SK-N-SH treated with all-trans-retinoic acid at 6 μM for 48 hours (cell line): ENCODE data around the gene CHP2.

Experiments used
- ARNTL ChIP-seq: fragments of 450-650 bp; formaldehyde crosslinking; IDR thresholded peaks from 2 replicates; pipeline ENCODE4 v1.5.0; 2020; ENCODE audit warnings: low read depth, mild to moderate bottlenecking, moderate library complexity, borderline replicate concordance
- CREB5 ChIP-seq: fragments of 250-450 bp; sonication (Bioruptor Pico); IDR thresholded peaks from 2 replicates; pipeline ENCODE4 v1.5.1; 2020; ENCODE audit warnings: low read depth, mild to moderate bottlenecking, moderate library complexity
- CSDC2 ChIP-seq: fragments of 250-450 bp; sonication (Bioruptor Pico); IDR thresholded peaks from 2 replicates; pipeline ENCODE4 v1.5.0; 2020; ENCODE audit warnings: mild to moderate bottlenecking, moderate library complexity
- CSRNP3 ChIP-seq: fragments of 250-450 bp; sonication (Bioruptor Pico); IDR thresholded peaks from 2 replicates; pipeline ENCODE4 v1.5.1; 2021; ENCODE audit warnings: mild to moderate bottlenecking, moderate library complexity
- ISL1 ChIP-seq: fragments of 250-450 bp; sonication (Bioruptor Pico); IDR thresholded peaks from 2 replicates; pipeline ENCODE4 v2.1.2; 2022; ENCODE audit warnings: mild to moderate bottlenecking, moderate library complexity
- RARB ChIP-seq: fragments of 250-450 bp; sonication (Bioruptor Pico); IDR thresholded peaks from 2 replicates; pipeline ENCODE4 v1.8.0; 2021; ENCODE audit warnings: mild to moderate bottlenecking, moderate library complexity
- TOX ChIP-seq: fragments of 250-450 bp; sonication (Bioruptor Pico); IDR thresholded peaks from 2 replicates; pipeline ENCODE4 v1.8.0; 2021; ENCODE audit warnings: mild to moderate bottlenecking, moderate library complexity, borderline replicate concordance
- TSHZ2 ChIP-seq: fragments of 250-450 bp; sonication (Bioruptor Pico); IDR thresholded peaks from 2 replicates; pipeline ENCODE4 v1.5.0; 2020; ENCODE audit warnings: mild to moderate bottlenecking, moderate library complexity
- ZFP3 ChIP-seq: fragments of 250-450 bp; sonication (Bioruptor Pico); IDR thresholded peaks from 2 replicates; pipeline ENCODE4 v1.5.0; 2020; ENCODE audit warnings: mild to moderate bottlenecking, moderate library complexity
- ZNF565 ChIP-seq: fragments of 450-650 bp; formaldehyde crosslinking; conservative IDR thresholded peaks from 2 replicates; pipeline ENCODE4 v1.5.0; 2020; ENCODE audit warnings: low read depth, mild to moderate bottlenecking, moderate library complexity
- ZNF8 ChIP-seq: fragments of 450-650 bp; formaldehyde crosslinking; IDR thresholded peaks from 2 replicates; pipeline ENCODE4 v1.5.0; 2020; ENCODE audit warnings: mild to moderate bottlenecking, moderate library complexity

GRCh38 chr16:23724785-23725131, 30.1 kb upstream of the CHP2 start:
- no peak for TF ChIP-seq CREB5 (CRISPR knock-in tag)
- TF ChIP-seq ARNTL, result no peak
- no peak for TF ChIP-seq ISL1
- no peak for TF ChIP-seq ZFP3 (CRISPR knock-in tag)
- no peak for TF ChIP-seq CSDC2 (CRISPR knock-in tag)
- TF ChIP-seq TSHZ2, result no peak
- no peak for TF ChIP-seq ZNF565 (CRISPR knock-in tag)
- no peak for TF ChIP-seq CSRNP3 (CRISPR knock-in tag)
- no peak for TF ChIP-seq RARB (CRISPR knock-in tag)
- TF ChIP-seq ZNF8, result no peak
- no peak for TF ChIP-seq TOX (CRISPR knock-in tag)
